ENCODE data around the gene FLAD1.
"Not testable (repeated sequence)": the region's sequence is repeated elsewhere in the genome, so short reads cannot be mapped to it uniquely, and the experiment has no call there.

The FLAD1 gene

DNA sequence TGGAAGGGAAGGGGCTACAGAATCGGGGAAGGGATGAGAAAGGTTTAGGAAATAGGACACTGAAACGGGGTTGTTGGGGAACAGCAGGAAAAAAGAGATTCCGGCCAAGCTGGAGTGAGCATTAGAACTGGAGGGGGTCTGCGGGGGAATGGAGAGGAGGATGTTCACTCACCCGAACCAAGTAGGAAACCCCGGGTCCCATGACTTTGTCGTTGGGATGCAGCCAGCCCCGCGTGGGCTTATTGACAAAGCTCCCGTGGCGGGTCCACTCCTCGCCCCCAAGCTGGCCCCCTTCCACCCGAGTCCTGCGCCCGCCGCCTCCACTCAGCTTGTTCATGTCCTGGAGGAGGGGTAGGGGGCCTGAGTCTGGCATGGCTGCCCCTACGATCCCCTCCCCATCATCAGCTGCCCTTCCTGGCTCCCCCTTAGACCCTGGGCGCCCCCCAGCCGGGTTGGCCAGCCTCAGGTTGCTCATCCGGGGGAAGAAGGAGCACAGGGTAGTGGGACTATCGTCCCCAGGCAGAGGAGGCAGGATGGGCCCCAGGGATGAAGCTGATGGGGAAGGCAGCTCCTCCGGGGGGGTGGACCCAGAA lies 13.2 kb upstream of the FLAD1 start:
- DNase-seq: no peak

GRCh38 chr1:154970631-154971340 lies 12.4 kb upstream of the FLAD1 start, which contains the start of gene SHC1:
SHC1 (minus strand) TSS chr1:154970747; CDS start chr1:154970526, 221 bp downstream.
- DNase-seq: peak; percentile 67

DNA sequence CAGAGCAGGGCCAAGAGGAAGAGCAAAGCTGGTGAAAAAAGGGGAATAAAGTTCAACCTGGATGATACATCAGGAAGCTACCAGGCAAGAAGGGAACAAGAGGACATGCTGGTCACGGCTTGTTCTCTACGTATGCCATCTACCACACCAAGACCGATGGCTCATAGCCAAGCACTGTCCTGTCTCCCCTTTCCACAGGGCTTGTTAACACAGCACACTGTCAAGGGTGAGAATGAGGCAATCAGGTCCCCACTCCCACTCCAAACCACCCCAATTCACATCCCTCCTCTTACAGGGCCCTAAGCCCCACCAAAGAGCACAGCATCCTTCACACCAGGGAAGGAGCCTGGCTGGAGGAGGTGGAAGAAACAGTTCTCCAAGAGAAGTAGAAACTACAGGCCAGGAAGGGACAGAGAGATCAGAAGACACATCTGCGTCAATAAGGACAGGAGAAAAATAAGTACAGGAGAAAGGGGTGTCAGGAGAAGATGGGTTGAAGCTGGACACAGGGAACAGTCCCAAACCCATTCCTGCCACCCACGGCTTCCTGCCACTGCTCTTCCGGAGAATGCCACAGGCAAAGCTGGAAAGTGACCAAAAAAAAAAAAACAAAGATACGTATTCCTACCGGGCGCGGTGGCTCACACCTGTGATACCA lies 11.7 kb upstream of the FLAD1 start:
- no peak for DNase-seq

DNA sequence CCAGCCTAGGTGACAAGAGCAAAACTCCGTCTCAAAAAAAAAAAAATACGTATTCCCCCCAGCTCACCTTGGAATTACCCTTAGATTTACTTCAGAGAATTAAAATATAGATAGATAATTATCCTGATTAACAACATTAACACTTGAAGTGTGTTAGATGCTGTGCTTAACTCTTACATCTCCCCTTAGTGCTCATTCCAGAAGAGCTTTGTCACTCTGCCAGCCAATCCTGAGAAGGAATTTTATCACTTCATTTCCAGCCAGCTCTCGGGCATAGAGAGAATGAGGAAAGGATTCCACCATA lies 11.0 kb upstream of the FLAD1 start:
- DNase-seq: no peak

GRCh38 chr1:154972517-154973343 lies 10.4 kb upstream of the FLAD1 start:
- DNase-seq: no peak

- peak; percentile 93 for DNase-seq
These were observed 9.6 kb upstream of the FLAD1 start for GRCh38 chr1:154973344-154974101.

- DNase-seq: peak; percentile 99
These were observed 8.9 kb upstream of the FLAD1 start, which contains the start of gene CKS1B for GRCh38 chr1:154974102-154974807. CKS1B (plus strand) TSS chr1:154974681; CDS start chr1:154974746, 65 bp downstream.

GRCh38 chr1:154974808-154975408 lies 8.2 kb upstream of the FLAD1 start:
- peak; percentile 96 for DNase-seq

- peak; percentile 58 for DNase-seq
These were observed 7.6 kb upstream of the FLAD1 start for GRCh38 chr1:154975409-154976059.

GRCh38 chr1:154977762-154978161 lies 5.4 kb upstream of the FLAD1 start:
- not testable (repeated sequence) for DNase-seq

DNA sequence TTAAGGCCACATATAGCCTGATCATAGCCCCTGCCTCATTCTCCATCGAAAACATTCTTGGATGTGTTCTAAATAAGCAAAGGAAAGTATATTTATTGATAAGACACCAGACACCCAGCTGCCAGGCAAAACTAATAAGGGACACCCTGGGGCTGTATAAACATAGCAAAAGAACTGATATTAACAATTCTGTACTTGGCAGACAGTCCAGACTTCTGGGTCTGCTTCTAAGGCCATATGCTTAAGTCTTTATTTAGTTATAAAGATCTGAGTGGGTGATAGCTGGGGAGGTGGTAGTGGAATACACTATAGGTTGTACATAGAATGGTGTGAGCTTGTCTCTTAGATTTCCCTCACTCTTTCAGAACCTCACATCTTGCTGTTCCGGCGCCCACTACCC lies 4.8 kb upstream of the FLAD1 start:
- no peak for DNase-seq

GRCh38 chr1:154982341-154982740 lies 803 bp upstream of the FLAD1 start:
- DNase-seq: no peak

- DNase-seq: no peak
These were observed 777 bp downstream of the FLAD1 start for GRCh38 chr1:154983776-154984466.

DNA sequence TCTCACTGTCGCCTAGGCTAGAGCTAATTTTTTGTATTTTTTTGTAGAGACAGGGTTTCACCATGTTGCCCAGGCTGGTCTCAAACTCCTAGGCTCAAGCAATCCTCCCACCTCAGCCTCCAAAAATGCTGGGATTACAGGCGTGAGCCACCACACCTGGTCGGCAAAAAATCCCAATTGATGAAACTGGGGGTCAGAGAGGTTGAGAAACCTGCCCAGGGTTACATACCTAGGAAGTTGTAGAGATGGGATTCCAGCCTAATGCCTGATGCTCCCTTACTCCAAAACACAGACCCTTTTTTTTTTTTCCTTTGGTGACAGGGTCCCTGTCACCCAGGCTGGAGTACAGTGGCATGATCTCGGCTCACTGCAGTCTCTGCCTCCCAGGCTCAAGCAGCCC lies 3.6 kb downstream of the FLAD1 start:
- DNase-seq: not testable (repeated sequence)

- DNase-seq: no peak
These were observed 4.2 kb downstream of the FLAD1 start for GRCh38 chr1:154987326-154987725.

- no peak for DNase-seq
These were observed 5.2 kb downstream of the FLAD1 start for GRCh38 chr1:154988058-154988954.

DNA sequence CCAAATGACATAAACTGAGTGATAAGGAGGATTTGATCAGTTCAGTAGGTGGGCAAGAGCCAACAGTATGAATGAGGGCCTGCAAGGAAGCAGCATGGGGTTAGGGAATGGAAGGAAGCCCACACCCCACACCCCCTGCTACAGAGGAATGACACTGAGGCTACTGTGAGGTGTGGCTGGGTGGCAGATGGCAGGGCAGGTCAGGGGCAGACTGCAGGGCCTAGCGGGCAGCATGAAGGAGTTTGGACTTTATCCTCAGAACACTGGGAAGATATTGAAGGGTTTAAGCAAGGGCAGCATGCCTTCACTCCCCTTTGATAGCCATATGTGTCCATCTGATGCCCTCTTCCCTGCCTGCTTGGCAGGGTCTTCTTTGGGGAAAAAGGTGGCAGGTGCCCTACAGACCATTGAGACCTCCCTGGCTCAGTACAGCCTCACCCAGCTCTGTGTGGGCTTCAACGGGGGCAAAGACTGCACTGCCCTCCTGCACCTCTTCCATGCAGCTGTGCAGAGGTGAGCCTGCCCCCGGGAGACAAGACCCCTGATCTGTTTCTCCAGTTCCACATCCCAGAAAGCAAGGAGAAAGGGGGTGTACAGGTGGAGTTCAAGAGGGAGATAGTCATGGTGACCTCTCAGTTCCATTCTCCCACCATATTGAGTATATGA lies 6.2 kb downstream of the FLAD1 start:
- DNase-seq: no peak

- DNase-seq: no peak
These were observed 7.1 kb downstream of the FLAD1 start for GRCh38 chr1:154990276-154990675.

All from CD4-positive, alpha-beta T cell treated with Interleukin-15 for 1 hour (primary cell).